Fibroblast of villous mesenchyme (primary cell): ENCODE data around the gene CLEC11A. TPM values are rescaled to one million over a fixed set of nuclear protein-coding genes. Genes with fewer than 3 reads are reported as not detected.

Source experiments
- DNase-seq: peaks from one replicate; pipeline ENCODE4 v3.0.0-alpha.2; 2010; ENCODE audit warnings: low read depth
- H3K4me3 ChIP-seq: 2 replicates; pipeline ENCODE4 v1.5.1; 2011; ENCODE audit warnings: low read depth, mild to moderate bottlenecking, low read length
- CTCF ChIP-seq: IDR thresholded peaks from 2 replicates; pipeline ENCODE4 v1.5.1; 2012; ENCODE audit warnings: low read depth, mild to moderate bottlenecking, low read length; ENCODE audit not compliant: insufficient read depth
- total RNA-seq: library from RNA; depleted of rRNA; stranded (reverse); fragments of >200 nt; gene quantifications from 2 replicates; pipeline ENCODE4 v1.2.3, GENCODE V29; 2012

CLEC11A gene
- total RNA-seq, 1 donor, result 18.6 TPM

DNA sequence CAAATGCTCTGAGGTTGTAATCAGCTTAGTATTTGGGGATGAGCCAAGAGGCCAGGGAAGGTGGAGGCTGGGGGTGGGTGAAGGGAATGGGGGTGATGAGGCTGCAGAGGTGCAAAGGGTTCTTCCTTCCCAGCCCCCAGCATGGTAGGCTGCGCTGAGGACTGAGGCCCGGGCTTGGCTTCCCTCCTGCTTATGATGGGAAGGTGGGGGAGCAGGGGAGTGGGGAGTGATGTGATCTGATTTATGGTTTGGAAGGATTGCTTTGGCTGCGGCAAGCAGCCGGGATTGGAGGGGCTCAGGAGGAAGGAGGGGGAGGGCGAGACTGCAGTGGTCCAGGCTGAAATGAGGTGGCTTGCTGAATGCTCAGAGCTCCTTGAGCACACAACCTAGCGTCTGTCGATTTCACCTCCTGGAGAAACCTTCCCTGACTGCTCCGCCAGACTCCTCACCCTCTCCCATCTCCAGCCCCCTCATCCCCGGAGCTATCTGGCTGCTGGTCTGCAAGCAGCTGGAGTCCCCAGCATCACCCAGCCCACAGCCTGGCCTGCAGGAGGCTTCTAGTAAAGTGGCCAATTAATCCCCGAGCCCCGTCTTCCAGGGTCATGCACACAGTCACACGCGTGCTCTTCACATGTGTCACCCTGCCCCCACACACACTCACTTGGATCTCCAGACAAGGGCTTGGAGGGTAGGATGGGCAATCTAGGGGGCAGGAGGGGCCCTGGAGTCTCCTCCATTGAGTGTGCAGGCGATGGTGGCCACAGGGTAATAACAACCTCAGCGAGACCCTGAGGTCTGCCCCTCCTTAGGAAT, 757 bp upstream of the CLEC11A start:
- no peak for TF ChIP-seq CTCF
- peak overlapping the region; percentile 68 for H3K4me3 ChIP-seq
- no peak for DNase-seq

GRCh38 chr19:50723735-50724521, 764 bp downstream of the CLEC11A start:
- DNase-seq, result no peak
- peak overlapping the region; percentile 68 for H3K4me3 ChIP-seq
- TF ChIP-seq CTCF, result no peak

DNA sequence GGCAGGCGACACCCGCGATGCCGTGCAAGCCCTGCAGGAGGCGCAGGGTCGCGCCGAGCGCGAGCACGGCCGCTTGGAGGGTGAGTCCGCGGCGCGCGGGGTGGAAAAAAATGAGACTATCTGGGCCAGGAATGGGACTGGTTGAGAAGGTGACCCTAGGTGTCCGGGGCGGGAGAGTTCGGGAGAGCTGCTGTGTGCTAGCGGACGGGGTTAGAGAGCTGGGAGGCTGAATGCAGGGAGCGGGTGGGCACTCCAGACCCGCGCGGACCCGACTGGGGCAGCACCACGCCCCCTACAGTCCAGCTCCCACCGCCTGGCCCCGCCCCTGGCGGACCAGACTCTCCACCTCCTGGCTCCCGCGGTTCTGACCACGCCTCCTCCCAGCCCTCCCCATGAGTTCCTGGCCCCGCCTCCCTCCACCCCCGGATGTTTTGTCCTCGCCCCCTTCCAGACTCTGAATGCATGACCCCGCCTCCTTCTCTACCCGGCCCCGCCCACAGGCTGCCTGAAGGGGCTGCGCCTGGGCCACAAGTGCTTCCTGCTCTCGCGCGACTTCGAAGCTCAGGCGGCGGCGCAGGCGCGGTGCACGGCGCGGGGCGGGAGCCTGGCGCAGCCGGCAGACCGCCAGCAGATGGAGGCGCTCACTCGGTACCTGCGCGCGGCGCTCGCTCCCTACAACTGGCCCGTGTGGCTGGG, 1.5 kb downstream of the CLEC11A start:
- TF ChIP-seq CTCF, result peak; percentile 76
- DNase-seq, result peak; percentile 99
- H3K4me3 ChIP-seq, result peak overlapping the region; percentile 68

- peak overlapping the region; percentile 68 for H3K4me3 ChIP-seq
- DNase-seq, result no peak
- TF ChIP-seq CTCF, result no peak
Measured at GRCh38 chr19:50725218-50725910, 2.2 kb downstream of the CLEC11A start.

DNA sequence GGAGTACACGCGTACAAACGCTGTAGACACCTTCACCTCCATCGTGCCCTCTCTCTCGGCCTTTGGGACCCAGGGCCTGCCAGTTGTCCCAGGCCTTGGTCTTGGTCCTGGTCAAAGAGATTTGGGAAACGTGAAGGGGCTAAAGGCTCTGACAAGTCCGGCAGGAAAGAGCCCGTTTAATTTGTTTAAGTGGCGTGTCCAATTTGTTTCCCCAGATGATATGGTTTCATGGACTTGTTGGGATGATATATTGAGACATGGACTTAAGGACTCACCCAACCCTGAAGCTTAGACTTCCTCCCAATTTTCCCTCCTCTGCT, 2.7 kb downstream of the CLEC11A start:
- peak overlapping the region; percentile 68 for H3K4me3 ChIP-seq
- DNase-seq, result no peak
- no peak for TF ChIP-seq CTCF

GRCh38 chr19:50728084-50728737, 5.0 kb downstream of the CLEC11A start:
- DNase-seq, result peak; percentile 71
- no peak overlapping the region for H3K4me3 ChIP-seq
- no peak for TF ChIP-seq CTCF
